Renal cortex interstitium (tissue), 15 donors: ENCODE results near the gene ZNF560. TPM values are rescaled to one million over a fixed set of nuclear protein-coding genes. Genes with fewer than 3 reads are reported as not detected.
"Not testable (repeated sequence)": the region's sequence is repeated elsewhere in the genome, so short reads cannot be mapped to it uniquely, and the experiment has no call there.

ENCODE experiments used
- DNase-seq, 11 donors: peaks; one replicate each; pipeline ENCODE4 v3.0.0-alpha.2; 2013; ENCODE audit warnings: low read depth in 9 of 11, low spot score in 4 of 11; ENCODE audit errors: extremely low read depth in 1 of 11
- long read RNA-seq, 16 experiments: transcript quantifications; one replicate each; lab custom pipeline, GENCODE V29; 2026
- polyA plus RNA-seq, 3 donors: library from polyadenylated mRNA; unstranded; fragments of 120-200 nt; gene quantifications; one replicate each; pipeline ENCODE4 v1.2.1, GENCODE V29; 2013; ENCODE audit not compliant: insufficient read length in 3 of 3

Gene ZNF560
- polyA plus RNA-seq = under 1 TPM; 0.56 to 0.93 (median 0.67) TPM
- long read RNA-seq, donor 1 = 0 reads
- long read RNA-seq, donor 2 = 0 reads
- long read RNA-seq, donor 3 = 0 reads
- long read RNA-seq, donor 4 = 0 reads
- long read RNA-seq, donor 5 = 0 reads
- long read RNA-seq, donor 6 = 0 reads
- long read RNA-seq, donor 7 = 0 reads
- long read RNA-seq, donor 8 = 0 reads
- long read RNA-seq, donor 9 = 0 reads
- long read RNA-seq, donor 10 = 0 reads
- long read RNA-seq, donor 11 = 0 reads
- long read RNA-seq, donor 12 = 0 reads
- long read RNA-seq, donor 13 = 0 reads
- long read RNA-seq, donor 14 = 0 reads
- long read RNA-seq, donor 15 = 0 reads
- long read RNA-seq, donor 16, partial matches to known transcripts = 0 of 1 reads
- long read RNA-seq, donor 16, other reads (novel, unspliced or antisense) = 0 of 1 reads

DNA sequence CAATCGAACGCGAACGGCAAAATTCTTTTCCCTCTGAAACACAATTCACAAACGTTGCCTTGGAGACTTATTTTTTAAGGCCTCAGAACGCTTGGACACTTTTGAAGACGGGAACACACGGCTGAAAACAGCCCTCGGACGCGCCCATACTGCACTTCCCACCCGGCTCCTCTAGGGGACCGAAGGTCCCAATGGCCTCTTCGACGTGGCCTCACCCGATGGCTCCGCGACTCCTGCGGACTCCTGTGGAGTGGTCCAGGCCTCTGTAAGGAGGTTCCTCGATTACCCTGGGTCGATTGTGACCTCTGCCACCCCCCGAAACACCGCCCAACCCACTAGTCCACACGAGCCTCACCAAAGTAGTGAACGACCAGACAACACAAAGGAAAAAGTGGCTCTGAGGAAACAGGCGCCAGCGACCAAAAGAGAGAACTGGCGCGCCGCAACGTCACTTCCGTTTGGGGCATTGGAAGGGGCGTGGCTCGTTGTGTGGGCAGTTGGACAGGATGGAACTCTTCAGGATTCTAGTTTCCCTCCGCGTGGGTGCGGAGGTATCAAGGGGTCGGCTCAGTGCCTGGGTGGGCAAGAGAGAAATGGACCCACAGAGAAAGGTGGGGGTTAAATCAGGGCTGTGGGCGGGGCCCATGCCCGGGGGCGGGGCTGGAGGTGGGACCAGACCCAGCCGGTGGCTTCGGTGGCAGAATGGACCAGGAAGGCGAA lies at the start of gene ZNF560:
Gene ZNF560 (minus strand): TSS at position 434 of the 720 bp plus-strand sequence. CDS start 23,303 bp downstream, outside the sequence.
- peak in 1 of 11 donors; percentile 4 for DNase-seq

DNA sequence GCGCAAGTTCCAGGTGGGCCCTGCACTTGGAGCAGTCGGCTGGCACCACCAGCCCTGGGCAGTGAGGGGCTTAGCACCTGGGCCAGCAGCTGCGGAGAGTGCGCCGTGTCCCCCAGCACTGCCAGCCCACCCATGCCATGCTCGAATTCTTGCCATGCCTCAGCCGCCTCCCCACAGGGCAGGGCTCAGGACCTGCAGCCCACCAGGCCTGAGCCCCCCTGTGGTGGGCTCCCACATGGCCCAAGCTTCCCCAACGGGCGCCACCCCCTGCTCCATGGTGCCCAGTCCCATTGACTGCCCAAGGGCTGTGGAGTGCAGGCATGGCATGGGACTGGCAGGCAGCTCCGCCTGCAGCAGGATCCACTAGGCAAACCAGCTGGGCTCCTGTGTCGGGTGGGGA lies 49.5 kb upstream of the ZNF560 start:
- no peak for DNase-seq

DNA sequence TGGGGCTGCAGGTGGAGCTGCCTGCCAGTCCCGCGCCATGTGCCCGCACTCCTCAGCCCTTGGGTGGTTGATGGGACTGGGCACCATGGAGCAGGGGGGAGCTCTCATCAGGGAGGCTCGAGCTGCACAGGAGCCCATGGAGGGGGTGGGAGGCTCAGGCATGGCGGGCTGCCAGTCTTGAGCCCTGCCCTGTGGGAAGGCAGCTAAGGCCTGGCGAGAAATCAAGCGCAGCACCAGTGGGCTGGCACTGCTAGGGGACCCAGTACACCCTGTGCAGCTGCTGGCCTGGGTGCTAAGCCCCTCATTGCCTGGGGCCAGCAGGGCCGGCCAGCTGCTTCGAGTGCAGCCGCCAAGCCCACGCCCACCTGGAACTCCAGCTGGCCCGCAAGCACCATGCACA lies 42.9 kb upstream of the ZNF560 start:
- DNase-seq = not testable (repeated sequence)

DNA sequence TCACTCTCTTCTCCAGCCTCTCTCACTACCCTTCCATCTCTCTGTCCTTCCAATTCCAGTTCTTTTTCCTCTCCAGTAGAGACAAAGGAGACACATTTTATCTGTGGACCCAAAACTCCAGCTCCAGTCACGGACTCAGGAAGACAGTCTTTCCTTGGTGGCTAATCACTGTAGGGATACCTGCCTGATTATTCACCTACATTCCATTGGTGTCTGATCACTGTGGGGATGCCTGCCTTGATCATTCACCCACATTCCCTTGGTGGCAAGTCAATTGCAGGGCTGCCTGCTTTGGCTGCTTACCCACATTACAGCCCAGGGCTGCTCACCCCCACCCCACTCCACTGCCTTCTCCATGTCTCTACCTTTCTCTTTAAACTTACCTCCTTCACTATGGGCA lies 41.5 kb upstream of the ZNF560 start:
- not testable (repeated sequence) for DNase-seq

DNA sequence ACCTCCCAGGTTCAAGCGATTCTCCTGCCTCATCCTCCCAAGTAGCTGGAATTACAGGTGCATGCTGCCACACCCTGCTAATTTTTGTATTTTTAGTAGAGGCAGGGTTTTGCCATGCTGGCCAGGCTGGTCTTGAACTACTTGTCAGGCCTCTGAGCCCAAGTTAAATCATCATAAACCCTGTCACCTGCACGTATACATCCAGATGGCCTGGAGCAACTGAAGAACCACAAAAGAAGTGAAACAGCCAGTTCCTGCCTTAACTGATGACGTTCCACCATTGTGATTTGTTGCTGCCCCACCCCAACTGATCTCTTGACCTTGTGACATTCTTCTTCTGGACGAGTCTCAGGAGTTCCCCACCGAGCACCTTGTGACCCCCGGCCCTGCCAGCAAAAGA lies 40.8 kb upstream of the ZNF560 start:
- DNase-seq = not testable (repeated sequence)

DNA sequence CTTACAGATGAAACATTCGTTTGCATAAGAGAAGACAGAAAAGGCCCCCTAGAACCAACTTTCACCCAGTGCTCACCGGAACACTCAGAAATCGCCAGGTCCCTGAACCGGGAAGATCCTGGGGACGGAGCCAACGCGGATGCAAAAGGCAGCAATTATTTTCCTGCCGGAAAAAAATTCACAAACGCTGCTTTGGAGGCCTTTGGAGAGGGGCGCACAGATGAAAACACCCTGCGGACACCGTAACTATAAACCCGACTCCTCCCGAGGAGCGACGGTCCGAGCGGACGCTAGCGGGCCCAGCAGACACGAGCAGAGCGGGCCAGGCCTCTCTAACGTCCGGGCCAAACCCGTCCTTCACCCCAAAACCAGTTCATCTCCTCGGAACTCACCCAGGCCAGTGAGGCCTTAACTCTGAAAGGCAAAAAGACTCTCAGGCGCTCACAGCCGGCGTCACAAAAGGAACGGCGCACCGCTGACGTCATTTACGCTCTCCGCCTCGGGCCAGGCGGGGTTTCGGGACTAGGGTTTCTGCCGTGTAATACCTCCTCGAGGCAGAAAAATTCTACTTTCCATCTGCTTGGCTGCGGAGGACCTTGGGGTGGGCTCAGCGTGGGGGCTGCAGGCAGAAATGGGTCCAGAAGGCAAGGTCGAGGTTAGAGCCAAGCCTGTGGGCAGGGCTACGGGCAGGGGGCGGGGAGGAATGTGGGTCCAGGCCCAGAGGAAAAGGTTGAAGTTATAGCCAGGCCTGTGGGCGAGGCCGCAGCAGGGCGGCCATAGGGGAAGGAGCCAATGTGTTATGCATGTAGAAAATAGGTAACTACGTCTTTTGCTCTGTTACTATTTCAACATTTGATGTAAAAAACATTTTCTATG lies 40.0 kb upstream of the ZNF560 start, which contains the start of gene ZNF426:
Gene ZNF426 (minus strand): TSS at position 463 of the 876 bp plus-strand sequence. CDS start 2,413 bp downstream, outside the sequence.
- DNase-seq = peak; percentile 80 to 94 (median 91)

DNA sequence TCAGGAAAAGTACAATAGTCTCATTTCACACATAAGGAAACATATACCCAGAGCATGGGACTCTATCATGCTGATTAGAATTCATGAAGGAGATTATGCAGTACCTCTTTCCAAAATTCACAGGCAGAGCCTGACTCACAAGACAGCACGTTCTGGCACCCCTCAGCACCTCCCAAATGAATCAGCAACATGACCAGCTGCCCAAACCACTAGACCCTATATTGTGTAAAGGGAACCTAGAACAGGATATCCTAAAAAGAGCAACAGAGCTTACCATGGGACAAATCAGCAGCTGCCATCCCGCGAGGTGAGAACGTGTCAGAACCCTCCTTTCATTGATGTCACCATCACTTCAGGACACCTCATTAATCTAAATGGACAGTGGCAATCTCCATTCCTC lies 37.5 kb upstream of the ZNF560 start:
- no peak for DNase-seq

DNA sequence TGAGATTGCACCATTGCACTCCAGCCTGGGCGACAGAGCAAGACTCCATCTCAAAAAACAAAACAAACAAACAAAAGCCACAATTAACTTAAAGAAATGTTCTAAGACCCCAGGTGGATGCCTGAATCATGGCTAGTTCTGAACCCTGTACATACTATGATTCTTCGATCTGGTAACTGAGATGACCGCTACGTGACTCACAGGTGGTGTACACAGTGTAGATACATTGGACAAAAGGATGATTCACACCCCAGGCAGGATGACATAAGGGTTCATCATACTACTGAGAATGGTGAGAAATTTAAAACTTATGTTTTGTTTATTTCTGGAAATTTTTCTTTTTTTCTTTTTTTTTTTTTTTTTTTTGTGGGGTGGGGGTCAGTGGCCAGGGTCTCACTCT lies 33.5 kb upstream of the ZNF560 start:
- DNase-seq = no peak

DNA sequence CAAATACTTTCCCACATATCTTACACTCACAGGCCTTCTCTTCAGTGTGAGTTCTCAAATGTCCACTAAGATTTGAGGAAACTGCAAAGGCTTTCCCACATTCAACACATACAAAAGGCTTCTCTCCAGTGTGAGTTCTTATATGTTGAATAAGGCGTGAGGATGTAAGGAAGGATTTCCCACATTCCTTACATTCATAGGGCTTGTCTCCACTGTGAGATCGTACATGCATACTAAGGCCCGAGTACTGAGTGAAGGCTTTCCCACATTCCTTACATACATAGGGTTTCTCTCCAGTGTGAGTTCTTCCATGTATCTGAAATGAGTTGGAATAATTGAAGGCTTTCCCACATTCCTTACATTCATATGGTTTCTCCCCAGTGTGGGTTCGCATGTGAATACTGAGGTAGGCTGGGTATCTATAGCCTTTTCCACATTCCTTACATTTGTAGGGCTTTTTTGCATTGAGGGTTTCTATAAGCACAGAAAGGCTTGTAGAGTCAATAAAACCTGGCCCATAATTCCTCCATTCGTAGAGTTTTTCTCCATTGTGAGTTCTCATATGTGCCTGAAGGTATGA lies 30.4 kb upstream of the ZNF560 start:
- no peak for DNase-seq

DNA sequence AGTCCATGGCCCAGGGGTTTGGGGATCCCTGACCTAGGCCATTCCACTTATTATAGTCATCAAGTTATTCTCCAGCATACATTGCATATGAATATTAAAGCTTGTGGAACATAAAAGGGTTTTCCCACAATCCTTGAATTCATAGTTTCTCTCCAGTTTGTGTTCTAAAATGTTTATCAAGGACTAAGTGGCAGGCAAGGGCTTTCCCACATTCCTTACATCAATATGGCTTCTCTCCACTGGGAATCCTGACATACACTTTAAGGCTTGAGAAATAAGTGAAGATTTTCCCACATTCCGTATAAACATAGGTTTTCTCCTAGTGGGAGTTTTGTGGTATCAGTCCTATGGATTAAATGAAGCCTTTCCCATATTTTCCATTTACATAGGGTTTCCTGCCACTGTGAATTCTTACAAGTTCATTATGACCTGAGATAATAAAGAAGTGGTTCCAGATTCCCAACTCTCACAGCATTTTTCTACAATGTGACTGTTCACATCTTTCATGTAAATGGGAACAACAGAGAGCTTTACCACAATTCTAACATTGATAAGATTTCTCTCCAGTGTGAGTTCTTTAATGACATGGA lies 25.6 kb upstream of the ZNF560 start:
- no peak for DNase-seq

DNA sequence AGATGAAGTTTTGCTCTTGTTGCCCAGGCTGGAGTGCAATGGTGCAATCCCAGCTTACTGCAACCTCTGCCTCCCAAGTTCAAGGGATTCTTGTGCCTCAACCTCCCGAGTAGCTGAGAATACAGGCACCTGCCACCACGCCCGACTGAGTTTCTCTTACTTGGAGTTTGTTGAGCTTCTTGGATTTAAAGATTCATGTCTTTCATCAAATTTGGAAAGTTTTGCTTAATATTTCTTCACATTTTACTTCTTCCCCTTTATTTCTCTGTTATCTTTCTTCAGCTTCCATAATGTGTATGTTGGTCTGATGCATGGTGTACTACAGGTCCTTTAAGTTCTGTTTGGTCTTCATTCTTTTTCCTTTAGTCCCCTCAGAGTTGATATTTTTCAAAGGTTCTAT lies 8.9 kb upstream of the ZNF560 start:
- DNase-seq = no peak

DNA sequence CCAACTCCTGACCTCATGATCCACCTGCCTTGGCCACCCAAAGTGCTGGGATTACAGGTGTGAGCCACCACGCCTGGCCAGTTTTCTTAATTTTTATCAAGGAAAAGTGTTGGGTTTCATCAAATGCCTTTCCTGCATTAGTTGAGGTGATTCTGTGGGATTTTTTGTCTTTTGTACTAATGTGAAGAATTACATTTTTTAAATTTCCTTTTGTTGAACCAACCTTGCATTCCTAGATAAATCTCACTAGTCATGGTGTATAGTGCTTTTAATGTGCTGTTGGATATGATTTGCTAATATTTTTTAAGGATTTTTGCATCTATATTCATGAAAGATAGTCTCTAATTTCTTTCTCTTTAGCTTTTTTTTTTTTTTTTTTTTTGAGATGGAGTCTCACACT lies 2.4 kb upstream of the ZNF560 start:
- DNase-seq = no peak

DNA sequence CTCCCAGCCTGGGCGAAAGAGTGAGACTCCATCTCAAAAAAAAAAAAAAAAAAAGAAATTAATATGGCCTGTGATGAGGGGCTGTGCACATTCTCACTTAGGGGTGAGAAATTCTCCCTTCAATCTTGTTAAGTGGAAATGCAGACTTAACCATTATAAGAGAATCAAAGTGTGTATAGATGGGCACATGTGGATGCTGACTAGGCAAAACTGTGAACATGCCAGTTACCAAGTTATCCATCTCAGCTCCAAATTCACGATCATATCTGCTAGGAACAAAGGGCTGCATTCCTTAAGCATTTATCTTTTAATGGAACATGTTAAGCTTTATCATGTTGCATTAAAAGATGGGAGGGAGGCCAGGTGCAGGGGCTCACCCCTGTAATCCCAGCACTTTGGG lies 4.3 kb downstream of the ZNF560 start:
- DNase-seq = no peak

DNA sequence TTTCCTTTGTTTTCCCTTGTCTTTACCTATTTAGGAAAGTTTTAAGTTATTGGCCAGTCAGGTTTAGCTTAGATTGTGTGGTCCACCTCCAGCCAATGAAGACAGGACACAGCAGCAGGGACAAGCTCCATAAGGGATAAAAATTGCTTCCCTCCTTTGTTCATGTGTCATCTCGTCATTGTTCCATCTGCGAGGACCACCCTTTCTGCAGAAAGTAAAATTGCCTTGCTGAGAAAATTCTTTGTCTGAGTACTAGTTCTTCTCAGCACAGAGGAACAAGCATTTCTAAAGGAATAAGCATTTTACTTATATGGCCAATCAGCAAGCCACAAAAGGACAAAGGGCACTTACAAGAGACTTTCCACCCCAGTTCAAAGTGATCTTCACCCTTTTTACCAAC lies 11.4 kb downstream of the ZNF560 start:
- DNase-seq = no peak

DNA sequence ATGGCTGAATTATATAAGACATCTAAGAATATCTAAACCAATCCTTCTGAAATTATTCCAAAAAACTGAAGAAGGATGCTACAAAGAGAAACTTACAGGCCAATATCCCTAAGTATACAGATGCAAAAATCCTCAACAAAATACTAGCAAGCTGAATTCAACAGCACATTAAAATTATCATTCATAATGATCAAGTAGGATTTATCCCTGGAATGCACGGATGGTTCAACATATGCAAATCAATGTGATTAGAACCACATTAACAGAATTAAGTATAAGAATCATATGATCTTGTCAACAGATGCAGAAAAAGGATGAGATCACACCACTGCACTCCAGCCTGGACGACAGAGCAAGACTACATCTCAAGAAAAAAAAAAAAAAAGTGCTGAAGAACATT lies 13.3 kb downstream of the ZNF560 start:
- no peak for DNase-seq

DNA sequence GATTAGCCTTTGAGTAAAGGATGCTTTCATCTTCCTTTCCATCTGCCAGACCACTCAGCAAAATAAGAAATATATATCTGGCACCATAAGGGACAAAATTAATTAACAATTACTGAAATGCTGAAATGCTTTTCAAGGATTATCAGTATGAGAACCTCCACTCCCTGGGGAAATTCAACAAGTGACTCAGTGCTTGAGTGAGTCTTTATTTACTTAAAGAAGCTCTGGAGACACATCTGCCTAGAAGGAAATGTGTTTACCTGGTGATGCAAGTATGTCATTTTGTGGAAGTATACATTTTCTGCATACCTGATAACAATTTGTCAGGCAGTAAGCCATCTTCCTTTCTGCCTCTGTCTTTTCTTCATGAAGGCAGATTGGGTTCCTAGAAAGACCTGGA lies 23.4 kb downstream of the ZNF560 start:
- no peak for DNase-seq

DNA sequence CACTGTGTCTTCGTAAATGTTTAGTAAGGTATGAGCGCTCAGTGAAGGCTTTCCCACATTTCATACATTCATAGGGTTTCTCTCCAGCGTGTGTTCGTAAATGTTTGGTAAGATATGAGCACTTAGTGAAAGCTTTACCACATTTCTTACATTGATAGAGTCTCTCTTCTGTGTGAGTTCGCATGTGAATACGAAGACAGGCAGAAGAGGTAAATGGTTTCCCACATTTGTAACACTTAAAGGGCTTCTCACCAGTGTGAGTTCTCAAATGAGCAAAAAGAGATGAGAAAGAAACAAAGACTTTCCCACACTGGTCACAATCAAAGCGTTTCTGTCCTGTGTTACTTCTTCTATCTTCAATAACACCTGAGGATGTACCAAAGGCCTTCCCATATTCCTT lies 31.3 kb downstream of the ZNF560 start:
- no peak for DNase-seq

DNA sequence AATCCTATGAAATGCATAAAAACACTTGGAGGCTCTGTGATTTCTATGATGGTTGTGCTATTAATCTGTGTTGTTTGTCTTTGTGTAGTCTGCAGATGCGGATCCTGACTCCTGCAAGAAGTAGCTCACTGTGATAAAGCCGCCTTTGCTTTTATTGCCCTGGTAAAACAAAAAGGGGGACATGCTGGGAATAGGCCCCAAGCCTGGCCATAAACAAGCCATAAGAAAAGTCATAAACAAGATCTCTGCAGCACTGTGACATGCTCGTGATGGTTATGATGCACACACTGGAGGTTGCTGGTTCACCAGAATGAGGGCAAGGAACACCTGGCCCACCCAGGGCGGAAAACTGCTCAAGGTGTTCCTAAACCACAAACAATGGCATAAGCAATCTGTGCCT lies 36.5 kb downstream of the ZNF560 start:
- no peak for DNase-seq
